GM19468 (cell line): Measurements from ENCODE around the gene DICER1.
"Not testable (repeated sequence)": the region's sequence is repeated elsewhere in the genome, so short reads cannot be mapped to it uniquely, and the experiment has no call there.

Source experiments
- ATAC-seq: cut with Tn5 transposase; IDR thresholded peaks from one replicate; pipeline ENCODE4 v1.9.1; 2021; ENCODE audit warnings: mild to moderate bottlenecking, moderate library complexity, moderate number of reproducible peaks; ENCODE audit not compliant: unreplicated experiment; ENCODE audit errors: extremely low read depth

The DICER1 gene

DNA sequence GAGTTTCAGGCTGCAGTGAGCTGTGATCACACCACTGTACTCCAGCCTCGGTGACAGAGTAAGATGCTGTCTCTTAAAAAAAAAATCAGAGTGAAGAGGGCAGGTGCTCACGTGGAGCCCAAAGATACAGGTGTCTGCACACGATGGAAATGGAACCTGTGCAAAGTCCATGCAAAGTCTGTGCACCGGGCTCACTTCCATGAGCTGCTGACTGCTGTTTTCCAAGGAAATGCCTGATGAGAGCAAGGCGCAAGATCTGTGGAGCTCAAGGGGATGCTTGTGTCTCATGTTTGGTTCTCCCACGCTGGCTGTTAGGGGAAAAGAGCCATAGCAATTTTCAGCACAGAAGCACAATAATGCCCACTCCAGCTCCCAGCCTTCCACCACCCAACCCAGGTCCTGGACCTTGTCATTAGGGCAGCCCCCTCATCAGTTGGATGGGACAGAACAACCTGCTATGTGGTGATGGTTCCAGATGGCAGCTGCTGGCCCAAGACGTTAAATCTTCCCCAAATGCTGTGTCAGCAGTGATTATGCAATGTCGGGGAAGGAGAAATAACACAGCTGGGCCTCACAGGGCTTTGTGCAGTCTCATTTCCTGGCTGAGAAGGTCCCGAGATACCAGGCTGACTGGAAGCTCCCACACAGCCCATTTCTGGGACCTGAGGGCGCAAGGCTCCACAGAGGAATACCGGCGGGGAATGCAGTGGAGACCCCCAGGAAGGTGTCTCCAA is 27.9 kb upstream of the DICER1 start:
- ATAC-seq, result no peak

DNA sequence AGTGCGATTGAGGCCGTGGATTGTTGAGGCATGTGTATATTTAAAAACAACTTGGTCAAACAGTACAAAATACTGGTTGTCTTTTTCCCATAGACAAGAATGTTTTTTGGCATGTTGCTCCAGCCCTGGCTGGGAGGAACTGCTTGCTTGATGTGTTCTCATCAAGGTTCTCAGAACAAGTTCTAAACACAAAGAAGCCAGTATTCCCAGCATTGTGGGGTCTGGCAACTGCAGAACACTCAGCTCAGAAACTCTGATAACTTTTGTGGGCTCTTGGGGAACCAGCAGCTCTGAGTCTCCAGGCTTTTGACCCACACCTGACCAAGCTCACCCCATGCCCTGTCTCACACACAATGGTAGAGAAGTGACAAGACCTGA is 27.1 kb upstream of the DICER1 start:
- no peak for ATAC-seq

DNA sequence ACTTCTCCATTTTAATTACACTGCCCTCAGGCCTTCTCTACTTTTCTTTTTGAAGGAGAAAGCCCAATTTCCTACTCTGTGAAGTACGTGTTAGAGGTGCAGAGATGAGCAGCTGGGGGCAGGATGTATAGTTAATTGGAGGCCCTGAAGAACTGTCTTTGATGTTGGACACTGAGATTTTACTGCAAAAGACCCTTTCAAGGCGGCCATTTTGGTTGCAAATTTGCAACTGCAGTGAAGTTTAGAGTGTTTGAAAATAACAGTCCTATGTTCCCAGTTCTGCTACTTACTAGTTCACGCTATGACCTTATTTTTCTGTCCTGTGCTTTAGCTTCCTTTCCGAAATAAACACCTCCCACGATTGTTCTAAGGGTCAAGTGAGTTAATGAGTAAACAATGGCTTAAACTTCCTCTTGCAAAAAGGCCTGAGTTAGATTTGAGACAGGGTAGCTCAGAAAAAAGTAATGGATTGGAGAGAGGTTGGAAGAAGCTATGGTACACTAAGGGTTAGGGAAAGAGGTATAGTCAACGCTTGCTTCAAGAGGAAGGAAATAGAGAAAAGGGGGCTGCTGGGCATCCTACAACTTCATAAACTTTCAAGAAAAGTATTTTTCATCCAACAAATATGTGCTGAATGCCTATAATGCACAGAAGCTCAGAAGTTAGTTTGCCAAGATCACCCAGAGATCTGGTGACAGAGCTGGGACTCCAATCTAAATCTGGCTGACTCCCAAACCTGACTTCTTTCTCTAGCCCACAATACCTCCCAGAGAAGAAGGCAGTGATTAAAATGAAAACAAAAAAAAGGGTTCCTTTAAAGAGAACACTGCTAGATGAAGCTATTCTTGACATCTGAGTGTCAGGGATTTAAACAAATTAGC is 26.4 kb upstream of the DICER1 start:
- no peak for ATAC-seq

DNA sequence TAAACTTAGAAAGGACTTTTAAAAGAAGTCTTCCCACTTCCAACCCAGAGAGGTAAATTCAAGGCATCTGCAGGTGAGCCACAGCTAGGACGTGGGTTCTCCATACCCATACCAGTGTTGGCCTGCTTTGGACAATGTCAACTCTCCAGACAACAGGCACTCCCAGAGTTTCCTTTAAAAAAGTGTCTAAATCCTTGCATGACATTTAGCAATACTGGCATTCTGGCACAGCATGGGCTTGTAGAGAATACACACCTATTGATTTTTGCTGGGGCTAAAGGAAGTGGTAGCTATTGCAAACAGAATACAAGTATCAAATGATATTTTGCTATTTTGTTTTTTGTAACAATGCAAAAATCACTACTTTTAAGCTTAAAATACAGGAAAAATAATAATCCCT is 25.8 kb upstream of the DICER1 start:
- no peak for ATAC-seq

DNA sequence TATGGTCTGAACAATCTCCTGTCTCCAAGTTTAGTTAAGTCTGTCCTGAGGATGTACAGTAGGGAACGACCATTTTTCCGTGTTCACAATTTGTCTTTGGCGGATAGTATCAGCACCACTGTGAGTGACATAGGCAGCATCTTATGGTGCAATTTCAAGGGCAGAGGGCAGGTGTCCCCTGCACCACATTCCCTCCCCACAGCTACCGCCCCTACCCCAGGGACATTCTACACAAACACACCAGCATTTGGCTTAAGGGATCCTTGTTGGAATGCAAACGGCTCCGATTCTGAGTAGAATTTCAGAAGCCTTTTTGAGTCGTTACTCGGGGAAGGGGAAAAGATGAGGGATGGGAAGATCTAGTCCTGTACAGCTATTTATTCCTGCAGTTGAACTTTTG is 25.1 kb upstream of the DICER1 start:
- no peak for ATAC-seq

DNA sequence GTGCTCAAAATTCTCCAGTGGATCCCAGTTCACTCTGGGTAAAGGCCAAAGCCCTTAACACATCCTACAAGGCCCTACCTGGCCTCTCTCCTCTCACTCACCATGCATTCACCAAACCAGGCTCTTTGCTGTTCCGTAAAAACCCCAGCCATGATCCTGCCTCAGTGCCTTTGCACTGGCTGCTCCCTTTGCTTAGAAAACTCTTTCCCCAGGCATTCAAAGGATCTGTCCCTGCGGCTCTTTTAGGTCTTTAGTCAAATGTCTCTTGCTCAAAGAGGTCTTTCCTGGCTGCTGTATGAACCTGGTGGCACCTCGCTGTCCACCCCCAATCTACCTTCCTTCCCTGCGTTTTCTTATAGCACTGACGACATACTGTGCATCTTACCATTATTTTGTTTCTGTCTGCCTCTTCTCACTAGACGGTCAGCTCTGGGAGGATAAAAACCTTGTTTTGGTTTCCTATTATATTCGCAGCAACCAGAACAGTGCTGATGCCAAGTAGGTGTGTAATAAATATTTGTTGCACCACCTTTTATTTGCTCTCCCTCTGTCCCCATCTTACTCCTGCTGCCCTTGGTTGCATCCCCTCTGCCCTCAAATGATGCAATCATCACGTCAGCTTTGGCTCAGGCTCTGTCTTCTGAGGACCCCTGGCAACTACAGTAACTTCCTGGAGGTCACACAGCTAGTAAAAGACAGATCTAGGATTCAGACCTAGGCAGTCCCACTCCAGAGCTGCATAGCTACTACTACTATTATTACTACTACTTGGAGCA is 23.8 kb upstream of the DICER1 start:
- ATAC-seq, result no peak

DNA sequence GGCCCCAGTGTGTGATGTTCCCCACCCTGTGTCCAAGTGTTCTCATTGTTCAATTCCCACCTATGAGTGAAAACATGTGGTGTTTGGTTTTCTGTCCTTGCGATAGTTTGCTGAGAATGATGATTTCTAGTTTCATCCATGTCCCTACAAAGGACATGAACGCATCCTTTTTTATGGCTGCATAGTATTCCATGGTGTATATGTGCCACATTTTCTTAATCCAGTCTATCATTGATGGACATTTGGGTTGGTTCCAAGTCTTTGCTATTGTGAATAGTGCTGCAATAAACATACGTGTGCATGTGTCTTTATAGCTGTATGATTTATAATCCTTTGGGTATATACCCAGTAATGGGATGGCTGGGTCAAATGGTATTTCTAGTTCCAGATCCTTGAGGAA is 18.3 kb upstream of the DICER1 start:
- ATAC-seq, result not testable (repeated sequence)

DNA sequence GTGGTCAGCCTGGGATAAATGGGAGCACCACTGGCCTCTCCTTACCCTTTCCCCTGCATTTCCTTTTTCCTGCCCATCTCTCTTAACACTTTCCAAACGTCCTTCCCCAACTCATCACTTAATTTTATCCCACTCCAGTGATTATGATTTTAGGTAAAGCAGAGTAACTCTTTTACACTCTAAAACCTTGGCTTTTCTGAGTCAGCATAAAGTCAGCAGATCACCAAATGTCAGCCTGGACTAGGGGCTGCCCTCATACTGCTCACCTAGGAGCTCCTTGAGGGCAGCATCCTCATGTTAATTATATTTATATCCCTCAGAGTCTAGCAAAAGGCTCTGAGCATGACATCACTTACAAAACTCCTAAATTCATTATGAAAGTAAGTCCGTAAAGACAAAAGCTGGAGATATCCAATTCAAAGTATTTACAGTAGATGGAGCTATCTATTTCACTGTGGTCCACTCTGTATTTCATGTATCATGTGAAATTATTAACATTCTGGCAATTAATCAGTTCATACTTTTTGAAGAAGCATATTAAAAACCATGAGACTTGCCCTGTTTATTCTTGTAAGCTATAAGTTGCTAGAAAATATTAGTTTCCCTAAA is 17.0 kb upstream of the DICER1 start:
- no peak for ATAC-seq

DNA sequence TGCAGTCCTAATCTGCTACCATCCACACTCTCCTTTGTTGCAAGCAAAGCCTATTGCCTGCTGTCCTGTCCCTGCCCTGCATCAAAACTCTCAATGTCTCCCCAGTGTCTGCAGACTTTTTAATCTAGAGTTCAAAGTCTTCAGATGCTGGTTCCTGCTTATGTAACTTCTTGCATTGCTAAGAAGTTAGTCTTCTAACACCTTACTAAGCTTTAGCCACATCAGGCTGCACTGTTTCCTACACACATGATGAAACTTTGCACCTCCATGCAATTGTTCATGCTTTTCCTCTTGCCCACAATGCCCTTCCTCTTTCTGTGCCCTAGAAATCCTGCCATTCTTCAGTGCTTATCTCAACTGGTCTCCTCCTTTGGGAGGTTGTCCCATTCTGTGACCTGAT is 16.2 kb upstream of the DICER1 start:
- no peak for ATAC-seq

DNA sequence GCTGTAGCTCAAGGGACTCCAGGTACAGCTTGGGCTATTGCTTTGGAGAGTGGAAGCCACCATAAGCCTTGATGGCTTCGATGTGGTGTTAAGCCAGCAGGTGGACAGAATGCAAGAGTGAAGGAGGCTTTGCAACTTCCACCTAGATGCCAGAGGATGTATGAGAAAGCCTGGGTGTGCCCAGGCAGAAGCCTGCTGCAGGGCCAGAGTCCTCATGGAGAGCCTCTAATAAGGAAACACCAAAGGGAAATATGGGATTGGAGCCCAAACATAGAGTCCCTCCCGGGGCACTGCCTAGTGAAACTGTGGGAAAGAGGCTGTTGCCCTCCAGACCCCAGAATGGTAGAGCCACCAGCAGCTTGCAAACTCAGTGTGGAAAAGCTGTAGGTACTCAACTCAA is 9.8 kb upstream of the DICER1 start:
- no peak for ATAC-seq

DNA sequence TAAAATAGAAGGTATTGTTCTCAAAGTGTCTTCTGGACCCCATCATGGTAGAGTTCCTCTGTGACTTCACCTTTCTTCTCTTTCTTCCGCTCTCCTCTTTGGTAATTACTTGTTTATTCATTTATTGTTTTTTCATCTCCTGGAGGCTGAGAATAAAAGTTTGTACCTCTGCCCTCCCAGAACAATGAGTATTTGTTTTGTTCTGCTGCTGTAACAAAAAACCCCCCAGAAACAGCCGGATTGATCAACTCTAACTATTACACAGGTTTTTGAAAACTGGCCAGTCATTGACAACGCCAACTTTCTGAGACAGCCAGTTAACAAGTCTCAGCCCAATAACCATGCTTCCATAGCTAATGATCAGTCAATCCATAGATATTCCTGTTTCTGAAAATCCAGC is 8.2 kb upstream of the DICER1 start:
- no peak for ATAC-seq

DNA sequence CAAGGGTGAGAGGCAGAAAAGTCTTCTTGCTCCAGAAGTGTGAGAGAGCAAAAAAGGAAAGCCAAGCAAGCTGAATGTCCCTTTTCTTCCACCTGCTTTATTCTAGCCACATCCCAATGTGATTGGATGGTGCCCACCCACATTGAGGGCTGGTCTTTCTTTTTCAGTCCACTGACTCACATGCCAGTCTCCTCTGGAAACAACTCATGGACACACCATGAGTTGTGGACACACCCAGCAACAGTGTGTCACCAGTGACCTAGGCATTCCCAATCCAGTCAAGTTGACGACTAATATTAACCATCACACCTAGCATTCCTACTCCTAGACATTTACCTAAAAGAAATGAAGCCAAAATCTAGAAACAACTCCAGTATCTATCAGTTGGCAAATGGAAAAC is 7.2 kb upstream of the DICER1 start:
- ATAC-seq, result no peak

DNA sequence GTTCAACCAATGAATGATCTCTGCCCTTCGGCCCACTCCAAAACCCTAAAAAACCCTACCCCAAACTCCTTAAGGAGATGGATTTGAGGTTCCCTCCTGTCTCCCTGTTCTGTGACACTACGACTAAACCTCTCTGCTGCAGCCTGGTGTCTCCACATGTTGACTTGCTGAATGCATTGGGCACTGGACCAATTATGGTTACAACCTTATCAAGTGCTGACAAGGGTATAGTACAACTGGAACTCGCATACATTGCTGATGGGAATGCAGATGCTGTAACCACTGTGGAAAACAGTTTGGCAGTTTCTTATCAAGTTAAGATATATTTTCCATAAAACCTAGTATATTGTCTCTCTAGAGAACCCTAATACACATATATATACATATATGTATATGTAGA is 6.3 kb upstream of the DICER1 start:
- ATAC-seq, result no peak

DNA sequence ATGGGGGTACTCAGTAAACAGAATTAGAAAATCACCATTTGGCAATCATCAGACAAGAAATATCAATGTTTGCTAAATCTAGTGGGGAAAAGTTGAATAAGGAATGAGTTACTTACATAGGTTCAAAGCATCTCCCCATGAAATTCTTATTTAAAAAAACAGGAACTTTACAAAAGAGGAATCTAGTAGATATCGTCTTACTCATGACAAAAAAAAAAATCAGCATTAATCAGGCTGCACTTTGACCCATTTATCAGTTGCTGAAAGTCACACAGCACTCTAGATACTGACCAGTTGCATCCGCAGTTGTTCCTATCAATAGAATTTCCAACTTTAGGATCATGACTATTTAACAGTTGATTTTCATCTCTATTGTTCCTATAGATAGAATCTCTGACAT is 5.8 kb upstream of the DICER1 start:
- ATAC-seq, result no peak

DNA sequence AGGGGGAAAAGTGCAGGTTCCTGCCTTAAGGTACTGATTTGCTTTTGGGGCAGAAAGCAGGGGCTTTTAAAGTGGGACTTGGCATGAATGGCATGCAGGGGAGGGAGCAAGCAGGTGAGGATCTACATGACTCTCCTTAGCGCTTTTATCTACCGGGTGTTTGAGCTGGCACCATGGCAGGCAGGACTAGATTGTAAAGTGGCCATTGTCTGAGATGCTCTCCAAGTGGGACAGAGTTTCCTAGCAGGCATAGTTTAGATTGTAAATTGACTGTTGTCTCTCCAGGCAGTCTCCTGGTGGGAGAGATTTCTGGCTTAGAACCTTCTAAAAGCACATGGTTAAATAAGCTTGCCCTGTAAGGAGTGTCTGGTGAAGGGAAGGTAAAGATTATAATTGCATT is 5.3 kb upstream of the DICER1 start:
- no peak for ATAC-seq

DNA sequence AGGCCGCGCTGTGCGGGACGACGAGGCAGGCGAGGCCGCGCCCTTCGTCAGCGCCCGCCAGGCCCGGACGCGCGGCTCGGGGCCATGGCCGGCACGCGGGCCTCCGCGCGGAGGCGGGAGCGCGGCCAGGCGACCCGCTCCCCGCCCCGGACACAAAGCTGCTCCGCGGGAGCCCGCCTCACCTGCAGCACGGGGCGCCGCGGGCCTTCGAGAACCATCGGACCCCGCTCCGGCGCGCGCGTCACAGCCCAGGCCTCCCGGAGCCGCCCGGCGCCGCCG is 342 bp downstream of the DICER1 start:
- ATAC-seq, result peak; percentile 13

DNA sequence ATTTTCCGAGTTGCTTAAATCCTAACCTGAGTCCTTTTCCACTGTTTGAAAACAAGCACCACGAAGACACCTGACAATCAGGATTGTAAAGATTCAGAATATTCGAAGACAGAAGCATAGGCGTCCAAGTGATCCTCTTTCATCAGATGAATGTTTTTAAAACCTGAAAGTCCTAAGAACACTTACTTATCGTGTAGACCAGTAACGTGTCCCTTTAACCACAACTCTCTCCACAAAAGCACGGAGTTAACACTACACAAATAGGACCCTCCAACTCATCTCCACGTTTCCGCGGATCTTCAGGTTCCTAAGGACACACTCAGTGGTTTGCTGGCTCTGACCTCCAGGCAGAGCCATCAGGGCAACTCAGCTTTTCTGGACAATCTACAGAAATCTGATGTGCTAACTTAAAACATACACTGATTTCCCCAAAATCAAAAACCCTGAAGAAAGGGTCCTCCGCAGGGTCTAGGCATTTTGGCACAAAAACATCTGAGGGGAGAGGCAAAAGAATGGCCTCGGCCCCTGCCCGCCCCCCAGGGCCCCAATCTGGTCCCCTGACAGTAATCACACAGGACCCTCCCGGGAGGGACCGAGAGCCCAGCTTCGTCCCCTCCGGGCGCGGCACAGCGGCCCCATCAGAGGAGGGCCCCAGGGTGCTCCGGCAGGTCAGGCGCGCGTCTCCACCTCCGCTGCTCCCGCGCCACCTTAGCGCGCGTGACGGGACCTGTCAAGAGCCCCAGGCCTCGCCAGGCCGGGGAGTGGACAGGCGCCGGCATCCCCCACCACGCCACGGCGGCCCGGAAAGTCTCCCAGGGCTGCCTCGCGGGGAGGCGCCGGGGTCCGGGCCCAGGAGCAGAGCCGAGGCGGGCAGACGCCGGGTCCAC is 925 bp downstream of the DICER1 start:
- no peak for ATAC-seq

DNA sequence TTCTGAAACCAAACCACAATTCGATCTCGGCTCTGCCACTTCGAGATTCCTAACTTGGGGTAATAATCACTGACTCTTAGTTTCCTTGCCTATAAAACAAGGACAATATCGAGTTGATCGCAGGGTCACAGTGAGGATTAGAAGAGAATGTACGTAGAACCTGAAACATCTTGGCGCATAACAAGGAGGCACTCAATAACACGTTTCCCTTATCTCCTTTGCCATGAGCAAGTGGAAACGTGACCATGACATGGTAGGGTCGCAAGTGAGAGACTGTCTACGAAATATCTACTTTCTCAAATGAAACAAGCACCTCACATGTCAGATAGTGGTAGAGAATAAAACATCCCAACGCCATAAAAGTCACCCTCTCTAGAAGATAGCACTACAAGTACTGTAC is 2.3 kb downstream of the DICER1 start:
- no peak for ATAC-seq

DNA sequence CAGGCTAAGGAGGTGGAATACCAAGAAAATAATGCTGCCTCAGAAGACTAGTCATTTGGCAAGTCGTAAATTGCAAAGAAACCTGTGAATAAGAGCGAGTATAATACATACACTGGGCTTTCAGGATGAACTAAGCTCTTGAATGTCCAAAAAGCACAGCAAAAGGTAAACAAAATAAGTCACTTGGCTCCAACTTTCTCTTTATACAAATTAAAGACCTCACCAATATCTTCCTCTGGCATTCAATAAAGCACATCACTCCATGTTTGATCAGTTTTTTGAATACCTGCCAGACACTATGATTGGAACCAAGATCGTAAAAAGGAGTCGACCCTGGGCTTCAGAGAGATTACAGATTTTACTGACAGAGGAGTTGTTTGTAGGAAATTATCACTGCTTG is 3.5 kb downstream of the DICER1 start:
- no peak for ATAC-seq

DNA sequence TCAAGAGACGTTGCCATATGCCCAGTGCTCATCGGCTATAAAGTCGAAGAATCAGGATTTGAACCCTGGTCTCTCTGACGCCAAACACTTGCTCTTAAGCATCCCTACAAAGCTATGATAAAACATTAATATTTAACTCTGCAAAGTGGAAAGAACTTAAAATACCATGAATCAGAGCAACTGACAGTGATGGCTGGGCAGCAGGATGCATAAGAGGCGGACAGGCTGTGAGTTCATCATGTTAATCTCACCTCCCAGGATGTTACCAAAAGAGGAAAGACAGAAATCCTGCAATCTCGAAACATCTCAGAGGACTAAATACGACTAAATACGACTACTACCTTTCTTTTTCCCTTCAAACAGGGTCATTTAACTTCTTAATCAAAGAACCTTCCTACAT is 5.8 kb downstream of the DICER1 start:
- no peak for ATAC-seq
